Neural cell (in vitro differentiated cells): ENCODE results near the gene ESR1. TPM values are rescaled to one million over a fixed set of nuclear protein-coding genes. Genes with fewer than 3 reads are reported as not detected.

Experiments used
- H2AFZ ChIP-seq: fragments of 200-600, 300-800 bp; sonication (generic), shearing (Covaris generic); 2 replicates; pipeline ENCODE4 v1.6.0; 2014; ENCODE audit warnings: low read depth, mild to moderate bottlenecking, antibody characterized with exemption, low read length, moderate library complexity
- H3F3A ChIP-seq: fragments of 200-600 bp; shearing (Covaris generic); 2 replicates; pipeline ENCODE4 v1.6.1; 2016; ENCODE audit warnings: mild to moderate bottlenecking, moderate library complexity, mixed read lengths, antibody characterized with exemption, low read length; ENCODE audit not compliant: insufficient read depth, poor library complexity, severe bottlenecking
- H3K27ac ChIP-seq: fragments of 200-600, 300-800 bp; sonication (generic), shearing (Covaris generic); 2 replicates; pipeline ENCODE4 v1.5.1; 2014; ENCODE audit warnings: mild to moderate bottlenecking, low read length, moderate library complexity
- H3K27me3 ChIP-seq: fragments of 300-800, 200-600 bp; sonication (generic), shearing (Covaris generic); 2 replicates; pipeline ENCODE4 v1.6.0; 2014; ENCODE audit warnings: mild to moderate bottlenecking, low read depth, low read length, moderate library complexity; ENCODE audit not compliant: insufficient read depth
- H3K36me3 ChIP-seq: fragments of 300-800, 200-600 bp; sonication (generic), shearing (Covaris generic); 2 replicates; pipeline ENCODE4 v1.5.1; 2014; ENCODE audit warnings: mild to moderate bottlenecking, antibody characterized with exemption, low read length, moderate library complexity; ENCODE audit not compliant: insufficient read depth
- H3K4me2 ChIP-seq: fragments of 300-800, 200-600 bp; sonication (generic), shearing (Covaris generic); 2 replicates; pipeline ENCODE4 v1.6.0; 2014; ENCODE audit warnings: mild to moderate bottlenecking, low read length
- H3K4me3 ChIP-seq: fragments of 300-800, 200-600 bp; sonication (generic), shearing (Covaris generic); 2 replicates; pipeline ENCODE4 v1.5.1; 2014; ENCODE audit warnings: mild to moderate bottlenecking, low read length, moderate library complexity
- H3K79me2 ChIP-seq: fragments of 200-600 bp; shearing (Covaris generic); replicated peaks from 2 replicates; pipeline ENCODE4 v1.6.0; 2014; ENCODE audit warnings: mild to moderate bottlenecking, low read length, moderate library complexity; ENCODE audit not compliant: insufficient read depth
- H3K9ac ChIP-seq: fragments of 300-800, 200-600 bp; sonication (generic), shearing (Covaris generic); 2 replicates; pipeline ENCODE4 v1.6.1; 2016; ENCODE audit warnings: mild to moderate bottlenecking, low read length, mixed read lengths
- H3K9me2 ChIP-seq: fragments of 200-600 bp; shearing (Covaris generic); 2 replicates; pipeline ENCODE4 v1.6.1; 2016; ENCODE audit warnings: mild to moderate bottlenecking, low read length, mixed read lengths; ENCODE audit not compliant: insufficient read depth
- H3K9me3 ChIP-seq: fragments of 200-600, 300-800 bp; sonication (generic), shearing (Covaris generic); 2 replicates; pipeline ENCODE4 v1.6.1; 2016; ENCODE audit warnings: mild to moderate bottlenecking, mixed run types, low read length, moderate library complexity, mixed read lengths
- H4K20me1 ChIP-seq: fragments of 200-600 bp; shearing (Covaris generic); 2 replicates; pipeline ENCODE4 v1.6.1; 2016; ENCODE audit warnings: mild to moderate bottlenecking, mixed run types; ENCODE audit not compliant: insufficient read depth
- EP300 ChIP-seq: fragments of 450-650 bp; conservative IDR thresholded peaks from 2 replicates; pipeline ENCODE4 v1.6.1; 2014; ENCODE audit warnings: antibody characterized with exemption, mild to moderate bottlenecking, moderate library complexity; ENCODE audit not compliant: poor library complexity, severe bottlenecking
- EZH2 ChIP-seq: fragments of 200-600, 300-800 bp; shearing (Covaris generic), sonication (generic); IDR thresholded peaks from 2 replicates; pipeline ENCODE4 v1.6.1; 2014; ENCODE audit warnings: antibody characterized with exemption, low read length, borderline replicate concordance, mild to moderate bottlenecking; ENCODE audit not compliant: insufficient read depth, poor library complexity, severe bottlenecking
- MXI1 ChIP-seq: fragments of 450-650 bp; conservative IDR thresholded peaks from 2 replicates; pipeline ENCODE4 v1.6.1; 2014; ENCODE audit warnings: antibody characterized with exemption, mild to moderate bottlenecking; ENCODE audit not compliant: poor library complexity, severe bottlenecking
- POLR2AphosphoS5 ChIP-seq: IDR thresholded peaks from 2 replicates; pipeline ENCODE4 v1.6.1; 2012
- RAD21 ChIP-seq: fragments of 450-650 bp; conservative IDR thresholded peaks from 2 replicates; pipeline ENCODE4 v1.6.1; 2014; ENCODE audit warnings: antibody characterized with exemption, mild to moderate bottlenecking, moderate library complexity
- SMC3 ChIP-seq: fragments of 450-650 bp; conservative IDR thresholded peaks from 2 replicates; pipeline ENCODE4 v1.6.1; 2014; ENCODE audit warnings: antibody characterized with exemption, mild to moderate bottlenecking, moderate library complexity; ENCODE audit not compliant: poor library complexity
- TAF1 ChIP-seq: IDR thresholded peaks from 2 replicates; pipeline ENCODE4 v1.6.1; 2012; ENCODE audit warnings: low read depth
- polyA plus RNA-seq: library from polyadenylated mRNA; depleted of rRNA; stranded (reverse); fragments of >200 nt; gene quantifications from 2 replicates; pipeline ENCODE4 v1.2.3, GENCODE V29; 2014
- TF ChIP-seq, protein P1 (sequence below): fragments of 450-650 bp; IDR thresholded peaks from 2 replicates; pipeline ENCODE4 v1.5.1; 2014; ENCODE audit warnings: antibody characterized with exemption, mild to moderate bottlenecking, moderate library complexity; ENCODE audit not compliant: poor library complexity, severe bottlenecking
- TF ChIP-seq, protein P2 (sequence below): IDR thresholded peaks from 2 replicates; pipeline ENCODE4 v1.6.1; 2012; ENCODE audit warnings: borderline replicate concordance

The ESR1 gene
- polyA plus RNA-seq, 1 donor from 2014 or later, result 0.14 TPM

DNA sequence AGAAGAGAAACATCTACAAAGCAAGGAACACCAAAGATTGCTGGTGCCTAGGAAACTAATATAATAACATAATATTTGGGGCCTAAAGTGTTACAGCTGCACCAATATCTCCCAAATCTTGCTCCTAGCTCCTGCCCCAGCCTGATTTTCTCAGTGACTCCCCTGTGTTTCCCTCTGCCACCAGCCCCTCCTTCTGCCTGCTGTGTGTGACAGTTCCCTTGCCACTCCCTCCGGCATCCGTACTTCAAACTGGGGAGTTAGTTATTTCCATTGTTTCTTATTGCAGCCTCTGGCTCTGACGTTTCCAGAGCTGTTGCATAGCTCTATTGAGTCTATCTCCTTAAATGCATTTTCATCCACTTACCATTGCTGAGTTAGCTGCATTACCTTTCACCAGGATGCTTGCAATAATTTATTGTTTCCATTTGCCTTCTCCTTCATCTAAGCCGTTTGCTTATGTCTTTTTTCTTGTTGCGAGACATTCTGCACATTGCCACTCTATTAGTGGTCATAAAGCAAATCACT lies 43.1 kb downstream of the ESR1 start:
- no peak overlapping the region for H3K4me2 ChIP-seq
- no peak overlapping the region for H3K4me3 ChIP-seq
- H3K79me2 ChIP-seq, result no peaks in the 10 kb centered on the region
- H3K27me3 ChIP-seq, result no peaks in the 10 kb centered on the region
- no peaks in the 10 kb centered on the region for H3K36me3 ChIP-seq
- no peaks in the 10 kb centered on the region for H3K9me2 ChIP-seq
- H4K20me1 ChIP-seq, result no peaks in the 10 kb centered on the region
- no peak overlapping the region for H2AFZ ChIP-seq
- H3F3A ChIP-seq, result no peaks in the 10 kb centered on the region
- no peak for TF ChIP-seq TAF1
- TF ChIP-seq MXI1, result no peak
- no peak for TF ChIP-seq EP300
- TF ChIP-seq, protein P1, sequence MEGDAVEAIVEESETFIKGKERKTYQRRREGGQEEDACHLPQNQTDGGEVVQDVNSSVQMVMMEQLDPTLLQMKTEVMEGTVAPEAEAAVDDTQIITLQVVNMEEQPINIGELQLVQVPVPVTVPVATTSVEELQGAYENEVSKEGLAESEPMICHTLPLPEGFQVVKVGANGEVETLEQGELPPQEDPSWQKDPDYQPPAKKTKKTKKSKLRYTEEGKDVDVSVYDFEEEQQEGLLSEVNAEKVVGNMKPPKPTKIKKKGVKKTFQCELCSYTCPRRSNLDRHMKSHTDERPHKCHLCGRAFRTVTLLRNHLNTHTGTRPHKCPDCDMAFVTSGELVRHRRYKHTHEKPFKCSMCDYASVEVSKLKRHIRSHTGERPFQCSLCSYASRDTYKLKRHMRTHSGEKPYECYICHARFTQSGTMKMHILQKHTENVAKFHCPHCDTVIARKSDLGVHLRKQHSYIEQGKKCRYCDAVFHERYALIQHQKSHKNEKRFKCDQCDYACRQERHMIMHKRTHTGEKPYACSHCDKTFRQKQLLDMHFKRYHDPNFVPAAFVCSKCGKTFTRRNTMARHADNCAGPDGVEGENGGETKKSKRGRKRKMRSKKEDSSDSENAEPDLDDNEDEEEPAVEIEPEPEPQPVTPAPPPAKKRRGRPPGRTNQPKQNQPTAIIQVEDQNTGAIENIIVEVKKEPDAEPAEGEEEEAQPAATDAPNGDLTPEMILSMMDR, result no peak
- TF ChIP-seq, protein P2, sequence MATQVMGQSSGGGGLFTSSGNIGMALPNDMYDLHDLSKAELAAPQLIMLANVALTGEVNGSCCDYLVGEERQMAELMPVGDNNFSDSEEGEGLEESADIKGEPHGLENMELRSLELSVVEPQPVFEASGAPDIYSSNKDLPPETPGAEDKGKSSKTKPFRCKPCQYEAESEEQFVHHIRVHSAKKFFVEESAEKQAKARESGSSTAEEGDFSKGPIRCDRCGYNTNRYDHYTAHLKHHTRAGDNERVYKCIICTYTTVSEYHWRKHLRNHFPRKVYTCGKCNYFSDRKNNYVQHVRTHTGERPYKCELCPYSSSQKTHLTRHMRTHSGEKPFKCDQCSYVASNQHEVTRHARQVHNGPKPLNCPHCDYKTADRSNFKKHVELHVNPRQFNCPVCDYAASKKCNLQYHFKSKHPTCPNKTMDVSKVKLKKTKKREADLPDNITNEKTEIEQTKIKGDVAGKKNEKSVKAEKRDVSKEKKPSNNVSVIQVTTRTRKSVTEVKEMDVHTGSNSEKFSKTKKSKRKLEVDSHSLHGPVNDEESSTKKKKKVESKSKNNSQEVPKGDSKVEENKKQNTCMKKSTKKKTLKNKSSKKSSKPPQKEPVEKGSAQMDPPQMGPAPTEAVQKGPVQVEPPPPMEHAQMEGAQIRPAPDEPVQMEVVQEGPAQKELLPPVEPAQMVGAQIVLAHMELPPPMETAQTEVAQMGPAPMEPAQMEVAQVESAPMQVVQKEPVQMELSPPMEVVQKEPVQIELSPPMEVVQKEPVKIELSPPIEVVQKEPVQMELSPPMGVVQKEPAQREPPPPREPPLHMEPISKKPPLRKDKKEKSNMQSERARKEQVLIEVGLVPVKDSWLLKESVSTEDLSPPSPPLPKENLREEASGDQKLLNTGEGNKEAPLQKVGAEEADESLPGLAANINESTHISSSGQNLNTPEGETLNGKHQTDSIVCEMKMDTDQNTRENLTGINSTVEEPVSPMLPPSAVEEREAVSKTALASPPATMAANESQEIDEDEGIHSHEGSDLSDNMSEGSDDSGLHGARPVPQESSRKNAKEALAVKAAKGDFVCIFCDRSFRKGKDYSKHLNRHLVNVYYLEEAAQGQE, result no peak
- TF ChIP-seq POLR2AphosphoS5, result no peak
- TF ChIP-seq SMC3, result no peak
- TF ChIP-seq RAD21, result no peak
- TF ChIP-seq EZH2, result no peak
- no peaks in the 10 kb centered on the region for H3K9me3 ChIP-seq
- H3K9ac ChIP-seq, result no peak overlapping the region
- H3K27ac ChIP-seq, result no peak overlapping the region

DNA sequence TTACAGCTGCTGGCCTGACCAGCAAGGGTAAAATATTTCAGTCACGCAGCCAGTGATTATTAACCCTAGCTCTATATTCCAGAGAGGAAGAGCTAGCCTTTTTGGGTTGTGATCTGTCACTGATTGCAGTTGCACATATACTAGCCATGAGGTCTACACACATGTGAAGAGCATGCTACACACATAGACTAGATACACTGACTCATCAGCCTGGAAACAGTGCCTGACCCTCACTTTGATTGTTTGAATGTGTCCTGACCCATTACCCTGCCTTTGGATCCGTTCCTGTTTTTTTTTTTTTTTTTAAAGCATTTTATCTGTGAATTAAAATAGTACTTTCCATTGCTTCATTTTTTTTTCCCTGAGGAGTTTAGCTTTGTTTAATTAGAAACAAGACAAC lies 50.8 kb downstream of the ESR1 start:
- Histone ChIP-seq H3K4me3 (no peak overlapping the region), H3K79me2 (no peaks in the 10 kb centered on the region), H3K9ac (no peak overlapping the region), H3K27me3 (no peaks in the 10 kb centered on the region), H3K27ac (no peak overlapping the region), H3K4me2 (no peak overlapping the region), H4K20me1 (no peaks in the 10 kb centered on the region), H3K9me3 (no peaks in the 10 kb centered on the region), H3K9me2 (no peaks in the 10 kb centered on the region), H3K36me3 (no peaks in the 10 kb centered on the region), H3F3A (no peaks in the 10 kb centered on the region), H2AFZ (no peak overlapping the region)
- TF ChIP-seq EZH2, result no peak

DNA sequence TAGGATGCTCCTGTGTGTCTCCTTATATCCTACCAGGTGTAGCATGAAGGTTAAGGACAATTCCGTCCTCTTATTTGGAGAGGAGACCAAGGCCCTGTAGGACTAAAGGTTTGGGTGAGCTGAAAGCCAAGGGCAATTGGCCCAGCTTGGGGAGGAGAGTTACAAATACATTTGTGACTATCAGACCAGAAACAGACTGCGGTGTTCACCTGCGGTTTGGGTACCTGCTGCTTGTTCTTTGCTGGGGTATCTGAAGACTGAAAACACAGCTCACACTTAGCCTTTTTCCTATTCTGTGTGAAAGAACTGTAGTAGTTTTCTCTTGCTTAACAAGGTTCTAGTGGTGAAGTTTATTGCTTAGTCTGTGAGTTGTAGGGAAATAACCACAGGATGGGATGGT lies 55.0 kb downstream of the ESR1 start:
- Histone ChIP-seq H3K79me2 (no peaks in the 10 kb centered on the region), H4K20me1 (no peaks in the 10 kb centered on the region), H3K36me3 (no peaks in the 10 kb centered on the region)

More for the DNA sequence above, 55.0 kb downstream of the ESR1 start:
- Histone ChIP-seq H3K4me3 (no peak overlapping the region), H3K9me3 (no peaks in the 10 kb centered on the region), H3K9ac (no peak overlapping the region), H3K4me2 (no peak overlapping the region), H3K27me3 (no peaks in the 10 kb centered on the region), H3K9me2 (no peaks in the 10 kb centered on the region), H3K27ac (no peak overlapping the region), H2AFZ (no peak overlapping the region), H3F3A (no peaks in the 10 kb centered on the region)
- no peak for TF ChIP-seq POLR2AphosphoS5
- TF ChIP-seq TAF1, result no peak
- TF ChIP-seq, protein P2, result no peak
- TF ChIP-seq EZH2, result no peak
- TF ChIP-seq RAD21, result no peak
- TF ChIP-seq SMC3, result no peak
- no peak for TF ChIP-seq MXI1
